HCT116 (cell line): ENCODE data around the gene HMCES. TPM values are rescaled to one million over a fixed set of nuclear protein-coding genes. Genes with fewer than 3 reads are reported as not detected.

Experiments
- ATAC-seq: fragments of 200-7000 bp; cut with Tn5 transposase; 2 replicates; pipeline ENCODE4 v1.9.1; 2020; ENCODE audit warnings: mild to moderate bottlenecking, moderate library complexity
- BruUV-seq: library from RNA; stranded (reverse); fragments of 400-500 nt; replicated peaks from 2 replicates; lab custom pipeline; 2021; lab: Mats Ljungman, UMichigan
- CTCF ChIA-PET: fragments of 300-600 bp; sonication (Branson Sonifier 250); formaldehyde crosslinking; loops from one replicate; lab custom pipeline; 2021; ENCODE audit warnings: antibody characterized with exemption; lab: Charles Lee
- POLR2A ChIA-PET: fragments of 300-600, 350-600 bp; sonication (Branson Sonifier 250); formaldehyde crosslinking; loops from one replicate; lab custom pipeline; 2021; ENCODE audit warnings: antibody characterized with exemption; lab: Charles Lee
- RAD21 ChIA-PET, 2 experiments: fragments of 300-600 bp; sonication (Branson Sonifier 250); formaldehyde crosslinking; loops; one replicate each; lab custom pipeline; 2023; ENCODE audit warnings: low total read pairs in 2 of 2; ENCODE audit not compliant: uncharacterized antibody in 2 of 2, unreplicated experiment in 2 of 2, low non-redundant PET in 1 of 2; lab: Charles Lee
- DNase-seq: peaks from one replicate; pipeline ENCODE4 v3.0.0-alpha.2; 2010; ENCODE audit warnings: low read depth, low spot score
- H2AFZ ChIP-seq: fragments of 200-600 bp; shearing (Covaris generic), sonication (generic); 2 replicates; pipeline ENCODE4 v1.6.1; 2017; ENCODE audit warnings: low read depth, mixed run types, mixed read lengths, antibody characterized with exemption, low read length; ENCODE audit not compliant: poor library complexity, severe bottlenecking
- H3K27ac ChIP-seq: 2 replicates; pipeline ENCODE4 v1.5.1; 2012; ENCODE audit warnings: low read depth, low read length
- H3K27me3 ChIP-seq: fragments of 200-600 bp; sonication (generic); 2 replicates; pipeline ENCODE4 v1.6.1; 2016; ENCODE audit warnings: mixed run types, low read length, mixed read lengths; ENCODE audit not compliant: insufficient read depth
- H3K36me3 ChIP-seq, 2 experiments: fragments of 200-500 bp in 1 of 2; fragments of 200-600 bp in 1 of 2; sonication (Bioruptor generic) in 1 of 2; sonication (generic) in 1 of 2; 2 replicates each; pipeline versions ENCODE4 v1.5.1 to v1.6.1; 2014 to 2016; ENCODE audit warnings: low read length in 2 of 2, inconsistent platforms in 1 of 2, mixed read lengths in 1 of 2, mixed run types in 1 of 2; ENCODE audit not compliant: insufficient read depth in 2 of 2, control insufficient read depth in 1 of 2
- H3K4me1 ChIP-seq, 2 experiments: fragments of 200-600 bp in 1 of 2; sonication (generic) in 1 of 2; 2 replicates each; pipeline versions ENCODE4 v1.5.1 to v1.6.1; 2012 to 2017; ENCODE audit warnings: low read length in 2 of 2, inconsistent platforms in 1 of 2, mild to moderate bottlenecking in 1 of 2, mixed read lengths in 1 of 2, mixed run types in 1 of 2, moderate library complexity in 1 of 2; ENCODE audit not compliant: insufficient read depth in 2 of 2, control insufficient read depth in 1 of 2
- H3K4me2 ChIP-seq: fragments of 200-600 bp; sonication (generic); 2 replicates; pipeline ENCODE4 v1.6.1; 2017; ENCODE audit warnings: mixed run types, low read length, mixed read lengths
- H3K4me3 ChIP-seq, 2 experiments: fragments of 200-600 bp in 1 of 2; sonication (generic) in 1 of 2; replicated peaks in 1 of 2; 2 replicates each; pipeline ENCODE4 v1.5.1; 2011 to 2016; ENCODE audit warnings: low read length in 2 of 2, control low read depth in 1 of 2, low read depth in 1 of 2, mild to moderate bottlenecking in 1 of 2, mixed read lengths in 1 of 2, mixed run types in 1 of 2
- H3K79me2 ChIP-seq: fragments of 200-600 bp; sonication (generic); 2 replicates; pipeline ENCODE4 v1.6.1; 2017; ENCODE audit warnings: mild to moderate bottlenecking, mixed run types, low read length, moderate library complexity, mixed read lengths; ENCODE audit not compliant: insufficient read depth
- H3K9ac ChIP-seq: fragments of 200-600 bp; sonication (generic); 2 replicates; pipeline ENCODE4 v1.6.1; 2016; ENCODE audit warnings: low read length, mixed read lengths
- H3K9me2 ChIP-seq: fragments of 200-600 bp; sonication (generic), shearing (Covaris generic); 2 replicates; pipeline ENCODE4 v1.6.1; 2017; ENCODE audit warnings: mixed run types, mild to moderate bottlenecking, moderate library complexity; ENCODE audit not compliant: insufficient read depth
- H3K9me3 ChIP-seq, 2 experiments: fragments of 200-500 bp in 1 of 2; fragments of 200-600 bp in 1 of 2; sonication (Bioruptor generic) in 1 of 2; sonication (generic) in 1 of 2; 2 replicates each; pipeline ENCODE4 v1.6.1; 2014 to 2017; ENCODE audit warnings: low read length in 2 of 2, mixed read lengths in 2 of 2, inconsistent platforms in 1 of 2, low read depth in 1 of 2, mild to moderate bottlenecking in 1 of 2, mixed run types in 1 of 2, moderate library complexity in 1 of 2; ENCODE audit not compliant: control insufficient read depth in 1 of 2, insufficient read depth in 1 of 2
- H4K20me1 ChIP-seq: fragments of 200-600 bp; sonication (generic), shearing (Covaris generic); 2 replicates; pipeline ENCODE4 v1.6.1; 2017; ENCODE audit warnings: mixed run types, mild to moderate bottlenecking, moderate library complexity; ENCODE audit not compliant: insufficient read depth
- CBX3 ChIP-seq: IDR thresholded peaks from 2 replicates; pipeline ENCODE4 v1.6.1; 2012; ENCODE audit warnings: low read depth
- EZH2phosphoT487 ChIP-seq: fragments of 200-600 bp; IDR thresholded peaks from 2 replicates; pipeline ENCODE4 v1.6.1; 2018; ENCODE audit warnings: antibody characterized with exemption, borderline replicate concordance
- POLR2A ChIP-seq: IDR thresholded peaks from 2 replicates; pipeline ENCODE4 v1.7.0; 2011; ENCODE audit warnings: borderline replicate concordance; ENCODE audit not compliant: insufficient read depth, insufficient read length; ENCODE audit errors: extremely low read depth
- SP1 ChIP-seq: IDR thresholded peaks from 2 replicates; pipeline ENCODE4 v1.6.1; 2012; ENCODE audit warnings: low read depth
- YY1 ChIP-seq: IDR thresholded peaks from 2 replicates; pipeline ENCODE4 v1.6.1; 2011; ENCODE audit warnings: low read length, low read depth, moderate library complexity, mild to moderate bottlenecking; ENCODE audit not compliant: insufficient replicate concordance; ENCODE audit errors: extremely low read depth
- ZNF274 ChIP-seq: fragments of 200-500 bp; sonication (Bioruptor generic); IDR thresholded peaks from 2 replicates; pipeline ENCODE4 v1.6.1; 2014; ENCODE audit warnings: mild to moderate bottlenecking, low read depth, low read length, inconsistent platforms
- intact Hi-C: fragments of 100-400 bp; cut with micrococcal nuclease; formaldehyde crosslinking; loops from 2 replicates; pipeline ENCODE4 v1.10.0; 2022
- total RNA-seq: library from RNA; stranded (reverse); gene quantifications from one replicate; pipeline ENCODE4 v1.2.1, GENCODE V29; 2021; ENCODE audit not compliant: unreplicated experiment
- TF ChIP-seq, protein P1 (sequence below): IDR thresholded peaks from 2 replicates; pipeline ENCODE4 v1.6.1; 2012
- TF ChIP-seq, protein P2 (sequence below): IDR thresholded peaks from 2 replicates; pipeline ENCODE4 v1.6.1; 2011; ENCODE audit warnings: mild to moderate bottlenecking, low read length, moderate library complexity; ENCODE audit not compliant: insufficient replicate concordance; ENCODE audit errors: extremely low read depth
- TF ChIP-seq, protein P3 (sequence below), 3 experiments: fragments of 200-600 bp in 1 of 3; sonication (generic) in 1 of 3; IDR thresholded peaks in 2 of 3; conservative IDR thresholded peaks in 1 of 3; 2 replicates each; pipeline ENCODE4 v1.5.1; 2012 to 2017; ENCODE audit warnings: low read depth in 2 of 3, low read length in 2 of 3, antibody characterized with exemption in 1 of 3, borderline replicate concordance in 1 of 3, control low read depth in 1 of 3, mild to moderate bottlenecking in 1 of 3, mixed read lengths in 1 of 3, mixed run types in 1 of 3, moderate library complexity in 1 of 3; ENCODE audit not compliant: insufficient read depth in 1 of 3
- TF ChIP-seq, protein P4 (sequence below): IDR thresholded peaks from 2 replicates; pipeline ENCODE4 v1.6.1; 2012; ENCODE audit warnings: low read depth

Gene HMCES
- total RNA-seq, 1 experiment from 2014 or later = 78.9 TPM

GRCh38 chr3:129239991-129240390, 38.7 kb upstream of the HMCES start:
- no peak for DNase-seq
- no peak overlapping the region for H2AFZ ChIP-seq
- H3K27me3 ChIP-seq = no peaks in the 10 kb centered on the region
- H3K9me3 ChIP-seq = no peaks in the 10 kb centered on the region
- TF ChIP-seq, protein P1, sequence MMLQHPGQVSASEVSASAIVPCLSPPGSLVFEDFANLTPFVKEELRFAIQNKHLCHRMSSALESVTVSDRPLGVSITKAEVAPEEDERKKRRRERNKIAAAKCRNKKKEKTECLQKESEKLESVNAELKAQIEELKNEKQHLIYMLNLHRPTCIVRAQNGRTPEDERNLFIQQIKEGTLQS = no peak
- TF ChIP-seq CBX3 (no peak), EZH2phosphoT487 (no peak), POLR2A (no peak), ZNF274 (no peak), SP1 (no peak), YY1 (no peak)
- TF ChIP-seq, protein P2, sequence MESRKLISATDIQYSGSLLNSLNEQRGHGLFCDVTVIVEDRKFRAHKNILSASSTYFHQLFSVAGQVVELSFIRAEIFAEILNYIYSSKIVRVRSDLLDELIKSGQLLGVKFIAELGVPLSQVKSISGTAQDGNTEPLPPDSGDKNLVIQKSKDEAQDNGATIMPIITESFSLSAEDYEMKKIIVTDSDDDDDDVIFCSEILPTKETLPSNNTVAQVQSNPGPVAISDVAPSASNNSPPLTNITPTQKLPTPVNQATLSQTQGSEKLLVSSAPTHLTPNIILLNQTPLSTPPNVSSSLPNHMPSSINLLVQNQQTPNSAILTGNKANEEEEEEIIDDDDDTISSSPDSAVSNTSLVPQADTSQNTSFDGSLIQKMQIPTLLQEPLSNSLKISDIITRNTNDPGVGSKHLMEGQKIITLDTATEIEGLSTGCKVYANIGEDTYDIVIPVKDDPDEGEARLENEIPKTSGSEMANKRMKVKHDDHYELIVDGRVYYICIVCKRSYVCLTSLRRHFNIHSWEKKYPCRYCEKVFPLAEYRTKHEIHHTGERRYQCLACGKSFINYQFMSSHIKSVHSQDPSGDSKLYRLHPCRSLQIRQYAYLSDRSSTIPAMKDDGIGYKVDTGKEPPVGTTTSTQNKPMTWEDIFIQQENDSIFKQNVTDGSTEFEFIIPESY = no peak
- TF ChIP-seq, protein P3, sequence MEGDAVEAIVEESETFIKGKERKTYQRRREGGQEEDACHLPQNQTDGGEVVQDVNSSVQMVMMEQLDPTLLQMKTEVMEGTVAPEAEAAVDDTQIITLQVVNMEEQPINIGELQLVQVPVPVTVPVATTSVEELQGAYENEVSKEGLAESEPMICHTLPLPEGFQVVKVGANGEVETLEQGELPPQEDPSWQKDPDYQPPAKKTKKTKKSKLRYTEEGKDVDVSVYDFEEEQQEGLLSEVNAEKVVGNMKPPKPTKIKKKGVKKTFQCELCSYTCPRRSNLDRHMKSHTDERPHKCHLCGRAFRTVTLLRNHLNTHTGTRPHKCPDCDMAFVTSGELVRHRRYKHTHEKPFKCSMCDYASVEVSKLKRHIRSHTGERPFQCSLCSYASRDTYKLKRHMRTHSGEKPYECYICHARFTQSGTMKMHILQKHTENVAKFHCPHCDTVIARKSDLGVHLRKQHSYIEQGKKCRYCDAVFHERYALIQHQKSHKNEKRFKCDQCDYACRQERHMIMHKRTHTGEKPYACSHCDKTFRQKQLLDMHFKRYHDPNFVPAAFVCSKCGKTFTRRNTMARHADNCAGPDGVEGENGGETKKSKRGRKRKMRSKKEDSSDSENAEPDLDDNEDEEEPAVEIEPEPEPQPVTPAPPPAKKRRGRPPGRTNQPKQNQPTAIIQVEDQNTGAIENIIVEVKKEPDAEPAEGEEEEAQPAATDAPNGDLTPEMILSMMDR (IDR thresholded peaks at IDR 0.05 in 2 of 3, conservative IDR thresholded peaks at IDR 0.05 in 1 of 3; ENCODE audit: borderline replicate concordance in 1 of 3, insufficient read depth in 1 of 3, low read depth in 2 of 3, low read length in 2 of 3) = no peak
- TF ChIP-seq, protein P4, sequence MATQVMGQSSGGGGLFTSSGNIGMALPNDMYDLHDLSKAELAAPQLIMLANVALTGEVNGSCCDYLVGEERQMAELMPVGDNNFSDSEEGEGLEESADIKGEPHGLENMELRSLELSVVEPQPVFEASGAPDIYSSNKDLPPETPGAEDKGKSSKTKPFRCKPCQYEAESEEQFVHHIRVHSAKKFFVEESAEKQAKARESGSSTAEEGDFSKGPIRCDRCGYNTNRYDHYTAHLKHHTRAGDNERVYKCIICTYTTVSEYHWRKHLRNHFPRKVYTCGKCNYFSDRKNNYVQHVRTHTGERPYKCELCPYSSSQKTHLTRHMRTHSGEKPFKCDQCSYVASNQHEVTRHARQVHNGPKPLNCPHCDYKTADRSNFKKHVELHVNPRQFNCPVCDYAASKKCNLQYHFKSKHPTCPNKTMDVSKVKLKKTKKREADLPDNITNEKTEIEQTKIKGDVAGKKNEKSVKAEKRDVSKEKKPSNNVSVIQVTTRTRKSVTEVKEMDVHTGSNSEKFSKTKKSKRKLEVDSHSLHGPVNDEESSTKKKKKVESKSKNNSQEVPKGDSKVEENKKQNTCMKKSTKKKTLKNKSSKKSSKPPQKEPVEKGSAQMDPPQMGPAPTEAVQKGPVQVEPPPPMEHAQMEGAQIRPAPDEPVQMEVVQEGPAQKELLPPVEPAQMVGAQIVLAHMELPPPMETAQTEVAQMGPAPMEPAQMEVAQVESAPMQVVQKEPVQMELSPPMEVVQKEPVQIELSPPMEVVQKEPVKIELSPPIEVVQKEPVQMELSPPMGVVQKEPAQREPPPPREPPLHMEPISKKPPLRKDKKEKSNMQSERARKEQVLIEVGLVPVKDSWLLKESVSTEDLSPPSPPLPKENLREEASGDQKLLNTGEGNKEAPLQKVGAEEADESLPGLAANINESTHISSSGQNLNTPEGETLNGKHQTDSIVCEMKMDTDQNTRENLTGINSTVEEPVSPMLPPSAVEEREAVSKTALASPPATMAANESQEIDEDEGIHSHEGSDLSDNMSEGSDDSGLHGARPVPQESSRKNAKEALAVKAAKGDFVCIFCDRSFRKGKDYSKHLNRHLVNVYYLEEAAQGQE = no peak
- TF ChIP-seq, all 23 proteins: peak for 0
- Histone ChIP-seq H3K4me3 (no peak overlapping the region), H3K27ac (no peak overlapping the region), H3K36me3 (no peaks in the 10 kb centered on the region), H3K9me2 (no peaks in the 10 kb centered on the region), H3K79me2 (no peaks in the 10 kb centered on the region), H3K4me1 (peaks cover 0 to 10% of the 10 kb centered on the region in 2 experiments; a peak in 2 of 4 replicates), H3K4me2 (no peak overlapping the region), H3K9ac (no peak overlapping the region), H4K20me1 (no peaks in the 10 kb centered on the region)
- ChIA-PET POLR2A (interaction anchor here (1.7 kb wide), 1 partner anchor 9 kb away, joined by 5 read pairs; the partner anchor contains the start of gene COPG1), CTCF (interaction anchor here (1.0 to 1.6 kb wide), 2 partner anchors 15 to 270 kb away, joined by 5 read pairs; no protein-coding TSS in a partner anchor), RAD21 (no interaction called here)
- ATAC-seq = no peak
- BruUV-seq = no TSS peak
- intact Hi-C loops = loop anchor here (10.0 kb wide), 1 partner anchor 215 kb away; no protein-coding TSS in a partner anchor
